HepG2 (cell line): ENCODE data around the gene NCOA4. TPM values are rescaled to one million over a fixed set of nuclear protein-coding genes. Genes with fewer than 3 reads are reported as not detected.
A peak's percentile ranks its signal among the peaks of the same experiment; 100 is the strongest.

Experiments
- ASH2L ChIP-seq: fragments of 300-600, 200-600 bp; sonication (generic); IDR thresholded peaks from 2 replicates; pipeline ENCODE4 v1.7.0; 2017; ENCODE audit warnings: low read depth, mild to moderate bottlenecking, moderate library complexity, mixed read lengths, low read length; ENCODE audit not compliant: insufficient read length
- CREB1 ChIP-seq, 2 experiments: fragments of 450-650 bp in 1 of 2; IDR thresholded peaks; 2 replicates each; pipeline ENCODE4 v1.6.1; 2016 to 2017; ENCODE audit warnings: control low read depth in 1 of 2, mild to moderate bottlenecking in 1 of 2, missing compliant biosample characterization in 1 of 2, missing genetic modification characterization in 1 of 2
- ELF3 ChIP-seq: IDR thresholded peaks from 2 replicates; pipeline ENCODE4 v1.6.1; 2016; ENCODE audit warnings: missing genetic modification reagents, missing compliant biosample characterization
- ETV5 ChIP-seq: IDR thresholded peaks from 2 replicates; pipeline ENCODE4 v1.6.1; 2018; ENCODE audit warnings: missing biosample characterization, missing genetic modification reagents, inconsistent platforms, borderline replicate concordance
- HNRNPK ChIP-seq: fragments of 200-400 bp; formaldehyde crosslinking; IDR thresholded peaks from 2 replicates; pipeline ENCODE4 v1.6.1; 2018; ENCODE audit warnings: low read length, low read depth, moderate library complexity, mild to moderate bottlenecking; ENCODE audit not compliant: poor library complexity, severe bottlenecking
- IRF2 ChIP-seq: IDR thresholded peaks from 2 replicates; pipeline ENCODE4 v1.6.1; 2018; ENCODE audit warnings: missing genetic modification reagents, missing compliant biosample characterization
- KLF6 ChIP-seq: IDR thresholded peaks from 2 replicates; pipeline ENCODE4 v1.8.0; 2016; ENCODE audit warnings: missing biosample characterization, missing genetic modification reagents
- LBX2 ChIP-seq: sonication (generic); formaldehyde crosslinking; IDR thresholded peaks from 2 replicates; pipeline ENCODE4 v1.5.0; 2020; ENCODE audit warnings: missing genetic modification reagents, mild to moderate bottlenecking, borderline replicate concordance
- MXD4 ChIP-seq: IDR thresholded peaks from 2 replicates; pipeline ENCODE4 v1.6.1; 2016; ENCODE audit warnings: mild to moderate bottlenecking, missing biosample characterization, missing genetic modification reagents
- NCOA2 ChIP-seq: sonication (generic); formaldehyde crosslinking; IDR thresholded peaks from 2 replicates; pipeline ENCODE4 v1.8.0; 2022; ENCODE audit warnings: inconsistent platforms
- NFIC ChIP-seq: IDR thresholded peaks from 2 replicates; pipeline ENCODE4 v1.6.1; 2012; ENCODE audit warnings: mild to moderate bottlenecking, low read length, inconsistent platforms
- POLR2AphosphoS2 ChIP-seq: IDR thresholded peaks from 2 replicates; pipeline ENCODE4 v1.6.1; 2011; ENCODE audit warnings: low read depth, low read length, improper control_type of control experiment
- RAD21 ChIP-seq: fragments of 450-650 bp; formaldehyde crosslinking; IDR thresholded peaks from 2 replicates; pipeline ENCODE4 v1.5.0; 2020; ENCODE audit warnings: mild to moderate bottlenecking
- RARA ChIP-seq: IDR thresholded peaks from 2 replicates; pipeline ENCODE4 v1.6.1; 2016; ENCODE audit warnings: missing genetic modification reagents, missing compliant biosample characterization
- SMAD1 ChIP-seq: sonication (generic); formaldehyde crosslinking; IDR thresholded peaks from 2 replicates; pipeline ENCODE4 v1.4.0; 2020; ENCODE audit warnings: missing genetic modification reagents, low read depth, mild to moderate bottlenecking, borderline replicate concordance
- SMAD3 ChIP-seq: sonication (generic); formaldehyde crosslinking; IDR thresholded peaks from 2 replicates; pipeline ENCODE4 v1.4.0; 2020; ENCODE audit warnings: missing genetic modification reagents
- ZBTB46 ChIP-seq: sonication (generic); formaldehyde crosslinking; IDR thresholded peaks from 2 replicates; pipeline ENCODE4 v1.4.0; 2020; ENCODE audit warnings: mild to moderate bottlenecking, missing genetic modification reagents, borderline replicate concordance
- ZNF605 ChIP-seq: sonication (generic); formaldehyde crosslinking; IDR thresholded peaks from 2 replicates; pipeline ENCODE4 v1.8.0; 2022; ENCODE audit warnings: mild to moderate bottlenecking, missing genetic modification reagents
- ZNF740 ChIP-seq: sonication (generic); formaldehyde crosslinking; IDR thresholded peaks from 2 replicates; pipeline ENCODE4 v1.4.0; 2020; ENCODE audit warnings: missing genetic modification reagents
- ZNF770 ChIP-seq: sonication (generic); formaldehyde crosslinking; IDR thresholded peaks from 2 replicates; pipeline ENCODE4 v1.5.0; 2020; ENCODE audit warnings: mild to moderate bottlenecking, missing genetic modification reagents
- ZNF800 ChIP-seq: sonication (generic); formaldehyde crosslinking; IDR thresholded peaks from 2 replicates; pipeline ENCODE4 v1.4.0; 2020; ENCODE audit warnings: missing genetic modification reagents
- ZSCAN21 ChIP-seq: sonication (generic); formaldehyde crosslinking; IDR thresholded peaks from 2 replicates; pipeline ENCODE4 v1.8.0; 2022; ENCODE audit warnings: mild to moderate bottlenecking, missing genetic modification reagents, moderate library complexity, borderline replicate concordance
- polyA plus RNA-seq, 8 experiments: library from polyadenylated mRNA; depleted of rRNA in 3 of 8; stranded (reverse) in 7 of 8; unstranded in 1 of 8; fragments of >200 nt; fragmentation: Illumina TruSeq in 4 of 8; extraction: Trizol in 4 of 8; gene quantifications; 2 replicates each; pipeline versions ENCODE4 v1.2.1 to v1.2.3, GENCODE V29; 2011 to 2016; ENCODE audit warnings: low read depth in 4 of 8, missing spikeins in 1 of 8, mixed read lengths in 1 of 8; ENCODE audit not compliant: insufficient read depth in 1 of 8
- total RNA-seq, 5 experiments: library from RNA; depleted of rRNA; stranded (reverse); fragments of >200 nt; fragmentation: Illumina TruSeq; extraction: Trizol; gene quantifications; 2 replicates each; pipeline ENCODE4 v1.2.3, GENCODE V29; 2016; ENCODE audit warnings: low read depth in 1 of 5

Gene NCOA4
- total and polyA plus RNA-seq, 2 of the 13 experiments (the other 11 are each of a cell fraction or from before 2014, with no cell fraction given), result 306 to 400 TPM

GRCh38 chr10:46028584-46029460 is 1.6 kb downstream of the NCOA4 start (continued):
- peak; percentile 45; the same call in 1 of the 2 replicates for TF ChIP-seq CREB1 (IDR thresholded peaks at IDR 0.05)
- 0 out of 2 replicates have a peak, but pooled peaks have one; percentile 49 for TF ChIP-seq CREB1 (CRISPR knock-in tag; IDR thresholded peaks at IDR 0.05)
- TF ChIP-seq ELF3, result peak; percentile 38; the same call in 1 of the 2 replicates
- TF ChIP-seq SMAD3 (CRISPR knock-in tag), result peak; percentile 59; the same call in 1 of the 2 replicates
- no peak for TF ChIP-seq LBX2 (CRISPR knock-in tag)
- TF ChIP-seq NFIC, result peak; percentile 11; the same call in 1 of the 2 replicates
- TF ChIP-seq ZNF770 (CRISPR knock-in tag), result no peak
- no peak for TF ChIP-seq ZNF605 (CRISPR knock-in tag)
- TF ChIP-seq SMAD1 (CRISPR knock-in tag), result no peak
- no peak for TF ChIP-seq ZNF740 (CRISPR knock-in tag)
- peak; percentile 38; the same call in 1 of the 2 replicates for TF ChIP-seq RARA (CRISPR knock-in tag)
- peak; percentile 36 for TF ChIP-seq ASH2L
- no peak for TF ChIP-seq ETV5
- TF ChIP-seq IRF2 (CRISPR knock-in tag), result peak; percentile 52; the same call in 1 of the 2 replicates
- 0 out of 2 replicates have a peak, but pooled peaks have one; percentile 30 for TF ChIP-seq ZNF800 (CRISPR knock-in tag)
- no peak for TF ChIP-seq ZBTB46
- TF ChIP-seq HNRNPK, result peak; percentile 62
- TF ChIP-seq MXD4 (CRISPR knock-in tag), result peak; percentile 40; the same call in 1 of the 2 replicates
- peak; percentile 55; the same call in 1 of the 2 replicates for TF ChIP-seq KLF6
- peak; percentile 71 for TF ChIP-seq RAD21 (CRISPR knock-in tag)
- TF ChIP-seq ZSCAN21 (CRISPR knock-in tag), result no peak
- TF ChIP-seq NCOA2, result peak; percentile 21; the same call in 1 of the 2 replicates
- TF ChIP-seq POLR2AphosphoS2, result peak; percentile 74; the same call in 1 of the 2 replicates
